IMR-90 (cell line): ENCODE results near the gene PFKFB2. TPM values are rescaled to one million over a fixed set of nuclear protein-coding genes. Genes with fewer than 3 reads are reported as not detected.

Source experiments
- ATAC-seq: fragments of 200-7000 bp; cut with Tn5 transposase; 2 replicates; pipeline ENCODE4 v1.9.1; 2020; ENCODE audit warnings: low read depth, mild to moderate bottlenecking, moderate library complexity
- BruUV-seq: library from RNA; stranded (reverse); fragments of 400-500 nt; replicated peaks from 2 replicates; lab custom pipeline; 2021; lab: Mats Ljungman, UMichigan
- CTCF ChIA-PET: fragments of 300-600 bp; formaldehyde crosslinking; extraction: SDS; loops from one replicate; lab custom pipeline; 2021; ENCODE audit warnings: antibody characterized with exemption; lab: Yijun Ruan, JAX
- POLR2A ChIA-PET: fragments of 300-600 bp; sonication (Branson Sonifier 250); formaldehyde crosslinking; loops from one replicate; lab custom pipeline; 2022; ENCODE audit warnings: antibody characterized with exemption; ENCODE audit not compliant: unreplicated experiment; lab: Charles Lee
- DNase-seq: peaks from one replicate; pipeline ENCODE4 v3.0.0; 2013
- H2AFZ ChIP-seq: replicated peaks from 2 replicates; pipeline ENCODE3; 2013; ENCODE audit warnings: low read length, mild to moderate bottlenecking; ENCODE audit not compliant: poor library complexity
- H2AK5ac ChIP-seq: 2 replicates; pipeline ENCODE4 v1.6.1; 2013; ENCODE audit warnings: low read depth, low read length, inconsistent platforms
- H2AK9ac ChIP-seq: replicated peaks from 2 replicates; pipeline ENCODE3; 2013; ENCODE audit warnings: mild to moderate bottlenecking, low read depth, low read length, moderate library complexity; ENCODE audit not compliant: poor library complexity
- H2BK120ac ChIP-seq: 2 replicates; pipeline ENCODE4 v1.6.1; 2013; ENCODE audit warnings: low read depth, low read length, inconsistent platforms
- H2BK15ac ChIP-seq: 3 replicates; pipeline ENCODE4 v1.6.1; 2013; ENCODE audit warnings: low read depth, low read length, inconsistent platforms
- H2BK20ac ChIP-seq: 2 replicates; pipeline ENCODE4 v1.6.1; 2013; ENCODE audit warnings: low read depth, mild to moderate bottlenecking, inconsistent platforms, low read length, moderate library complexity
- H2BK5ac ChIP-seq: 2 replicates; pipeline ENCODE4 v1.6.1; 2013; ENCODE audit warnings: mild to moderate bottlenecking, low read depth, low read length, inconsistent platforms; ENCODE audit not compliant: poor library complexity, severe bottlenecking
- H3K14ac ChIP-seq: replicated peaks from 2 replicates; pipeline ENCODE4 v1.6.1; 2013; ENCODE audit warnings: low read depth, low read length, inconsistent platforms
- H3K18ac ChIP-seq: 2 replicates; pipeline ENCODE4 v1.6.1; 2013; ENCODE audit warnings: low read depth, low read length, control low read depth
- H3K23ac ChIP-seq: 2 replicates; pipeline ENCODE4 v1.6.1; 2013; ENCODE audit warnings: low read depth, low read length, inconsistent platforms
- H3K27ac ChIP-seq: 2 replicates; pipeline ENCODE4 v1.5.1; 2013; ENCODE audit warnings: mild to moderate bottlenecking, control low read depth, low read length; ENCODE audit not compliant: insufficient read depth
- H3K27me3 ChIP-seq: 2 replicates; pipeline ENCODE4 v1.6.1; 2013; ENCODE audit warnings: low read length; ENCODE audit not compliant: control insufficient read depth, insufficient read depth
- H3K36me3 ChIP-seq: 2 replicates; pipeline ENCODE4 v1.6.1; 2013; ENCODE audit warnings: low read length, mixed read lengths; ENCODE audit not compliant: control insufficient read depth, insufficient read depth
- H3K4ac ChIP-seq: 2 replicates; pipeline ENCODE4 v1.6.1; 2013; ENCODE audit warnings: low read depth, low read length, inconsistent platforms
- H3K4me1 ChIP-seq: 2 replicates; pipeline ENCODE4 v1.6.1; 2013; ENCODE audit warnings: low read length, mixed read lengths; ENCODE audit not compliant: control insufficient read depth, insufficient read depth
- H3K4me2 ChIP-seq: 2 replicates; pipeline ENCODE4 v1.6.1; 2013; ENCODE audit warnings: low read depth, mild to moderate bottlenecking, control low read depth, low read length, moderate library complexity
- H3K4me3 ChIP-seq: 2 replicates; pipeline ENCODE4 v1.5.1; 2013; ENCODE audit warnings: low read depth, mild to moderate bottlenecking, control low read depth, low read length, moderate library complexity; ENCODE audit not compliant: insufficient read depth
- H3K56ac ChIP-seq: 2 replicates; pipeline ENCODE4 v1.6.1; 2013; ENCODE audit warnings: low read length, inconsistent platforms; ENCODE audit not compliant: insufficient read depth; ENCODE audit errors: extremely low read depth
- H3K79me1 ChIP-seq, 2 experiments: 2 replicates each; pipeline ENCODE4 v1.6.1; 2013; ENCODE audit warnings: low read length in 2 of 2, inconsistent platforms in 1 of 2, low read depth in 1 of 2
- H3K9ac ChIP-seq: 2 replicates; pipeline ENCODE4 v1.6.1; 2013; ENCODE audit warnings: low read depth, low read length, control low read depth
- H3K9me1 ChIP-seq: 2 replicates; pipeline ENCODE4 v1.6.1; 2013; ENCODE audit warnings: low read length, inconsistent platforms; ENCODE audit not compliant: insufficient read depth
- H3K9me3 ChIP-seq: 2 replicates; pipeline ENCODE4 v1.6.1; 2013; ENCODE audit warnings: low read length; ENCODE audit not compliant: control insufficient read depth, insufficient read depth
- H4K20me1 ChIP-seq: 2 replicates; pipeline ENCODE4 v1.6.1; 2013; ENCODE audit warnings: low read length, inconsistent platforms; ENCODE audit not compliant: insufficient read depth
- H4K5ac ChIP-seq: 2 replicates; pipeline ENCODE4 v1.6.1; 2013; ENCODE audit warnings: mild to moderate bottlenecking, low read depth, low read length, control low read depth
- H4K8ac ChIP-seq, 2 experiments: 2 replicates each; pipeline ENCODE4 v1.6.1; 2013; ENCODE audit warnings: low read depth in 2 of 2, low read length in 2 of 2, control low read depth in 1 of 2, inconsistent platforms in 1 of 2
- H4K91ac ChIP-seq: 2 replicates; pipeline ENCODE4 v1.6.1; 2013; ENCODE audit warnings: low read depth, low read length, inconsistent platforms; ENCODE audit not compliant: insufficient read depth
- BHLHE40 ChIP-seq: fragments of 150-350 bp; IDR thresholded peaks from 2 replicates; pipeline ENCODE4 v1.6.1; 2016; ENCODE audit warnings: mild to moderate bottlenecking, low read depth, low read length
- CEBPB ChIP-seq: IDR thresholded peaks from 2 replicates; pipeline ENCODE4 v1.6.1; 2012; ENCODE audit warnings: low read depth, low read length, improper control_type of control experiment
- CHD1 ChIP-seq: IDR thresholded peaks from 2 replicates; pipeline ENCODE4 v1.6.1; 2012; ENCODE audit warnings: low read depth, low read length, improper control_type of control experiment
- CTCF ChIP-seq: conservative IDR thresholded peaks from 2 replicates; pipeline ENCODE4 v1.5.1; 2012; ENCODE audit warnings: mild to moderate bottlenecking, low read depth, low read length, improper control_type of control experiment
- ELK1 ChIP-seq: fragments of 150-350 bp; IDR thresholded peaks from 2 replicates; pipeline ENCODE4 v1.6.1; 2016; ENCODE audit warnings: low read depth, mild to moderate bottlenecking, low read length, moderate library complexity, borderline replicate concordance
- FOS ChIP-seq: fragments of 150-350 bp; IDR thresholded peaks from 2 replicates; pipeline ENCODE4 v1.6.1; 2016; ENCODE audit warnings: low read depth, low read length
- MAFK ChIP-seq: IDR thresholded peaks from 2 replicates; pipeline ENCODE4 v1.6.1; 2012; ENCODE audit warnings: low read depth, low read length, improper control_type of control experiment
- MAZ ChIP-seq: IDR thresholded peaks from 2 replicates; pipeline ENCODE4 v1.6.1; 2012; ENCODE audit warnings: low read depth, mild to moderate bottlenecking, low read length, improper control_type of control experiment, moderate library complexity, borderline replicate concordance
- MXI1 ChIP-seq: IDR thresholded peaks from 2 replicates; pipeline ENCODE4 v1.6.1; 2012; ENCODE audit warnings: low read depth, mild to moderate bottlenecking, low read length, moderate library complexity, borderline replicate concordance
- NFE2L2 ChIP-seq: fragments of 150-350 bp; IDR thresholded peaks from 2 replicates; pipeline ENCODE4 v1.6.1; 2016; ENCODE audit warnings: low read depth, mild to moderate bottlenecking, low read length
- POLR2A ChIP-seq: IDR thresholded peaks from 2 replicates; pipeline ENCODE4 v1.6.1; 2012; ENCODE audit warnings: mild to moderate bottlenecking, low read depth, low read length
- RAD21 ChIP-seq: IDR thresholded peaks from 2 replicates; pipeline ENCODE4 v1.6.1; 2012; ENCODE audit warnings: low read length, improper control_type of control experiment
- RCOR1 ChIP-seq: IDR thresholded peaks from 2 replicates; pipeline ENCODE4 v1.6.1; 2012; ENCODE audit warnings: mild to moderate bottlenecking, low read length, improper control_type of control experiment; ENCODE audit not compliant: insufficient replicate concordance
- RFX5 ChIP-seq: IDR thresholded peaks from 2 replicates; pipeline ENCODE4 v1.8.0; 2012; ENCODE audit warnings: low read depth, mild to moderate bottlenecking, low read length, moderate library complexity
- SMC3 ChIP-seq: fragments of 150-350 bp; IDR thresholded peaks from 2 replicates; pipeline ENCODE4 v1.6.1; 2016; ENCODE audit warnings: low read depth, mild to moderate bottlenecking, antibody characterized with exemption, low read length, moderate library complexity
- USF2 ChIP-seq: fragments of 150-350 bp; IDR thresholded peaks from 2 replicates; pipeline ENCODE4 v1.6.1; 2017; ENCODE audit warnings: mild to moderate bottlenecking, antibody characterized with exemption, low read length, low read depth
- WGBS, 2 experiments: methylation state at CpG; one replicate each; pipeline versions ENCODE4 v1.1.5 to v1.1.7; 2013; ENCODE audit warnings: missing lambda C conversion rate in 2 of 2; ENCODE audit not compliant: insufficient read length in 1 of 2; ENCODE audit errors: extremely low coverage in 2 of 2; 5-methylcytosine and 5-hydroxymethylcytosine counted together
- dilution Hi-C: fragments of 300-500 bp; cut with HindIII; formaldehyde crosslinking; loops from one replicate; pipeline ENCODE4 v1.14.3; 2018; ENCODE audit warnings: low sequenced_read_pairs; ENCODE audit not compliant: unreplicated experiment
- in situ Hi-C: fragments of 300-500 bp; cut with MboI; formaldehyde crosslinking; loops from 3 replicates; pipeline ENCODE4 v1.14.3; 2019; ENCODE audit warnings: low sequenced_read_pairs, inconsistent platforms, mixed read lengths
- intact Hi-C: fragments of 100-400 bp; cut with micrococcal nuclease; formaldehyde crosslinking; loops from 2 replicates; pipeline ENCODE4 v1.10.0; 2022
- polyA plus RNA-seq, 3 experiments: library from polyadenylated mRNA; depleted of rRNA; stranded (reverse); fragments of >200 nt; gene quantifications; 2 replicates each; pipeline ENCODE4 v1.2.3, GENCODE V29; 2012; ENCODE audit warnings: low replicate concordance in 1 of 3
- total RNA-seq: library from RNA; depleted of rRNA; stranded (reverse); fragments of >200 nt; gene quantifications from 2 replicates; pipeline ENCODE4 v1.2.3, GENCODE V29; 2012

PFKFB2 gene
- total and polyA plus RNA-seq, 2 of the 4 experiments (the other 2 are of a cell fraction), result 0.62 to 1.3 TPM

GRCh38 chr1:207062058-207062457, 9.0 kb downstream of the PFKFB2 start:
- Histone ChIP-seq H2BK5ac (no peak overlapping the region), H2BK20ac (no peak overlapping the region), H3K79me1 (no peaks in the 10 kb centered on the region), H4K91ac (no peak overlapping the region), H4K8ac (no peak overlapping the region), H3K4ac (no peak overlapping the region), H2BK120ac (no peak overlapping the region), H2AFZ (no peak overlapping the region), H3K27ac (no peak overlapping the region), H3K9ac (no peak overlapping the region), H2AK9ac (no peak overlapping the region), H2AK5ac (no peak overlapping the region), H4K20me1 (no peaks in the 10 kb centered on the region), H3K14ac (no peak overlapping the region), H3K4me3 (no peak overlapping the region), H3K18ac (no peak overlapping the region), H2BK15ac (no peak overlapping the region), H4K5ac (no peak overlapping the region), H3K9me1 (no peaks in the 10 kb centered on the region; the same call in 1 of the 2 replicates), H3K4me1 (no peaks in the 10 kb centered on the region), H3K23ac (no peak overlapping the region), H3K36me3 (no peaks in the 10 kb centered on the region), H3K27me3 (no peaks in the 10 kb centered on the region), H3K9me3 (no peaks in the 10 kb centered on the region), H3K4me2 (no peak overlapping the region), H3K56ac (no peak overlapping the region)
- ATAC-seq (no peak), DNase-seq (no peak)
- WGBS, 2 experiments, result no CpG with 5 or more reads among the region's 1 CpG
- no TSS peak for BruUV-seq
- TF ChIP-seq ELK1, result no peak
- TF ChIP-seq RFX5, result no peak
- TF ChIP-seq MAZ, result no peak
- no peak for TF ChIP-seq CEBPB
- TF ChIP-seq USF2, result no peak
- no peak for TF ChIP-seq SMC3
- TF ChIP-seq BHLHE40, result no peak
- TF ChIP-seq CTCF, result no peak
- TF ChIP-seq MXI1, result no peak
- no peak for TF ChIP-seq CHD1
- TF ChIP-seq RCOR1, result no peak
- TF ChIP-seq FOS, result no peak
- no peak for TF ChIP-seq NFE2L2
- no peak for TF ChIP-seq MAFK
- TF ChIP-seq POLR2A, result no peak
- TF ChIP-seq RAD21, result no peak
- ChIA-PET CTCF (no interaction called here), POLR2A (no interaction called here)
- in situ Hi-C loops, result no loop called here
- intact Hi-C loops, result no loop called here
- dilution Hi-C loops, result no loop called here
